Sigmoid colon (tissue), 7 donors: ENCODE data around the gene ANKDD1B. TPM values are rescaled to one million over a fixed set of nuclear protein-coding genes. Genes with fewer than 3 reads are reported as not detected.

ENCODE experiments used
- DNase-seq: peaks from one replicate; pipeline ENCODE4 v3.0.0-alpha.2; 2019
- H3K27ac ChIP-seq, 4 donors: fragments of 200-600 bp; sonication (generic); one replicate each; pipeline ENCODE4 v1.5.1; 2016 to 2019; ENCODE audit warnings: mild to moderate bottlenecking in 1 of 4
- H3K27me3 ChIP-seq, 3 donors: fragments of 200-600 bp; sonication (generic); one replicate each; pipeline ENCODE4 v1.5.1; 2019; ENCODE audit warnings: mild to moderate bottlenecking in 1 of 3
- H3K36me3 ChIP-seq, 4 donors: fragments of 200-600 bp; sonication (generic); one replicate each; pipeline ENCODE4 v1.5.1; 2016 to 2019
- H3K4me1 ChIP-seq, 4 donors: fragments of 200-600 bp; sonication (generic); one replicate each; pipeline ENCODE4 v1.5.1; 2017 to 2019
- H3K4me3 ChIP-seq, 4 donors: fragments of 200-600 bp; sonication (generic); one replicate each; pipeline ENCODE4 v1.5.1; 2017 to 2019; ENCODE audit warnings: mild to moderate bottlenecking in 2 of 4, moderate library complexity in 1 of 4
- H3K9me3 ChIP-seq, 4 donors: fragments of 200-600 bp in 3 of 4; sonication (generic) in 3 of 4; one replicate each; pipeline versions ENCODE4 v1.5.1 to v1.6.1; 2013 to 2019
- EP300 ChIP-seq, 4 donors: sonication (generic); formaldehyde crosslinking; IDR thresholded peaks; one replicate each; pipeline ENCODE4 v1.6.1; 2017; ENCODE audit warnings: antibody characterized with exemption in 4 of 4
- POLR2A ChIP-seq, 2 donors: fragments of 450-650 bp; IDR thresholded peaks; one replicate each; pipeline ENCODE4 v1.6.1; 2016; ENCODE audit warnings: antibody characterized with exemption in 2 of 2, mild to moderate bottlenecking in 2 of 2, moderate library complexity in 2 of 2
- POLR2AphosphoS5 ChIP-seq, 4 donors: sonication (generic); formaldehyde crosslinking; IDR thresholded peaks; one replicate each; pipeline ENCODE4 v1.6.1; 2017; ENCODE audit warnings: antibody characterized with exemption in 4 of 4
- WGBS, 2 donors: extraction: QIAGEN DNeasy Blood & Tissue Kit; methylation state at CpG; one replicate each; pipeline ENCODE4 v1.1.7; 2013; 5-methylcytosine and 5-hydroxymethylcytosine counted together
- intact Hi-C: fragments of 100-400 bp; cut with DNase I; formaldehyde crosslinking; loops from one replicate; pipeline ENCODE4 v1.15.1; 2023
- polyA plus RNA-seq, 3 donors: library from polyadenylated mRNA; stranded (reverse); fragments of 200-250 nt; gene quantifications; one replicate each; pipeline ENCODE4 v1.2.3, GENCODE V29; 2013
- total RNA-seq, 4 donors: library from RNA; depleted of rRNA; stranded (reverse); fragments of >200 nt; gene quantifications; one replicate each; pipeline ENCODE4 v1.1.0, GENCODE V29; 2016
- TF ChIP-seq, protein P1 (sequence below), 4 experiments: fragments of 450-650 bp in 3 of 4; fragments of 200-600 bp in 1 of 4; IDR thresholded peaks; one replicate each; pipeline ENCODE4 v1.5.1; 2016 to 2019; ENCODE audit warnings: antibody characterized with exemption in 4 of 4, mild to moderate bottlenecking in 3 of 4, moderate library complexity in 2 of 4
- donor health status: healthy with polysubstance abuse.
- donor health status: Bipolar disorder and iron deficiency.
- donor health status: healthy.

Gene ANKDD1B
- total and polyA plus RNA-seq, 7 donors, result 0.36 to 3.0 (median 1.8) TPM; not detected in 2

GRCh38 chr5:75659791-75660450 is 48.7 kb downstream of the ANKDD1B start:
- TF ChIP-seq, protein P1, sequence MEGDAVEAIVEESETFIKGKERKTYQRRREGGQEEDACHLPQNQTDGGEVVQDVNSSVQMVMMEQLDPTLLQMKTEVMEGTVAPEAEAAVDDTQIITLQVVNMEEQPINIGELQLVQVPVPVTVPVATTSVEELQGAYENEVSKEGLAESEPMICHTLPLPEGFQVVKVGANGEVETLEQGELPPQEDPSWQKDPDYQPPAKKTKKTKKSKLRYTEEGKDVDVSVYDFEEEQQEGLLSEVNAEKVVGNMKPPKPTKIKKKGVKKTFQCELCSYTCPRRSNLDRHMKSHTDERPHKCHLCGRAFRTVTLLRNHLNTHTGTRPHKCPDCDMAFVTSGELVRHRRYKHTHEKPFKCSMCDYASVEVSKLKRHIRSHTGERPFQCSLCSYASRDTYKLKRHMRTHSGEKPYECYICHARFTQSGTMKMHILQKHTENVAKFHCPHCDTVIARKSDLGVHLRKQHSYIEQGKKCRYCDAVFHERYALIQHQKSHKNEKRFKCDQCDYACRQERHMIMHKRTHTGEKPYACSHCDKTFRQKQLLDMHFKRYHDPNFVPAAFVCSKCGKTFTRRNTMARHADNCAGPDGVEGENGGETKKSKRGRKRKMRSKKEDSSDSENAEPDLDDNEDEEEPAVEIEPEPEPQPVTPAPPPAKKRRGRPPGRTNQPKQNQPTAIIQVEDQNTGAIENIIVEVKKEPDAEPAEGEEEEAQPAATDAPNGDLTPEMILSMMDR (IDR thresholded peaks at IDR 0.05), result no peak
- no peak for TF ChIP-seq EP300 (IDR thresholded peaks at IDR 0.05)
- no peak for TF ChIP-seq POLR2AphosphoS5 (IDR thresholded peaks at IDR 0.05)
- no peak for TF ChIP-seq POLR2A (IDR thresholded peaks at IDR 0.05)
- 91 to 92% methylated on average over 3 of the region's 3 CpGs for WGBS, 2 donors
- intact Hi-C loops, result loop anchor here (5.0 kb wide), 1 partner anchor 48 kb away; the partner anchor contains the start of gene ANKDD1B
- Histone ChIP-seq H3K9me3 (no peaks in the 10 kb centered on the region), H3K36me3 (no peaks in the 10 kb centered on the region), H3K4me1 (peaks cover 0 to 9% (median 2%) of the 10 kb centered on the region in 4 donors), H3K27me3 (no peaks in the 10 kb centered on the region), H3K4me3 (no peak overlapping the region), H3K27ac (no peak overlapping the region)
- no peak for DNase-seq

- intact Hi-C loops, result no loop called here
- TF ChIP-seq POLR2AphosphoS5 (IDR thresholded peaks at IDR 0.05) (no peak), POLR2A (IDR thresholded peaks at IDR 0.05) (no peak), EP300 (IDR thresholded peaks at IDR 0.05) (no peak)
- TF ChIP-seq, protein P1 (IDR thresholded peaks at IDR 0.05), result no peak
- Histone ChIP-seq H3K36me3 (no peaks in the 10 kb centered on the region), H3K4me1 (peaks cover 0 to 9% (median 2%) of the 10 kb centered on the region in 4 donors), H3K27ac (no peak overlapping the region), H3K4me3 (no peak overlapping the region), H3K9me3 (no peaks in the 10 kb centered on the region), H3K27me3 (no peaks in the 10 kb centered on the region)
- WGBS, 2 donors, result 86 to 89% methylated on average over 16 of the region's 16 CpGs
- DNase-seq, result no peak
These were observed 49.6 kb downstream of the ANKDD1B start for GRCh38 chr5:75660678-75661465.

- Histone ChIP-seq H3K4me3 (no peak overlapping the region), H3K27ac (no peak overlapping the region), H3K4me1 (peaks cover 0 to under 1% (median 0%) of the 10 kb centered on the region in 4 donors), H3K9me3 (no peaks in the 10 kb centered on the region), H3K36me3 (no peaks in the 10 kb centered on the region), H3K27me3 (no peaks in the 10 kb centered on the region)
- no peak for DNase-seq
- intact Hi-C loops, result no loop called here
- no peak for TF ChIP-seq POLR2A (IDR thresholded peaks at IDR 0.05)
- TF ChIP-seq, protein P1 (IDR thresholded peaks at IDR 0.05), result no peak
- TF ChIP-seq POLR2AphosphoS5 (IDR thresholded peaks at IDR 0.05), result no peak
- no peak for TF ChIP-seq EP300 (IDR thresholded peaks at IDR 0.05)
- WGBS, 2 donors, result 92 to 93% methylated on average over 2 of the region's 2 CpGs
These were observed 50.8 kb downstream of the ANKDD1B start for GRCh38 chr5:75662061-75662460.

- no peak for DNase-seq
- WGBS, 2 donors, result 86 to 87% methylated on average over 12 of the region's 12 CpGs
- intact Hi-C loops, result no loop called here
- Histone ChIP-seq H3K27me3 (no peaks in the 10 kb centered on the region), H3K4me3 (no peak overlapping the region), H3K9me3 (no peaks in the 10 kb centered on the region), H3K27ac (no peak overlapping the region), H3K36me3 (no peaks in the 10 kb centered on the region), H3K4me1 (peaks cover 0 to 6% (median 0%) of the 10 kb centered on the region in 4 donors)
- TF ChIP-seq, protein P1 (IDR thresholded peaks at IDR 0.05), result no peak
- TF ChIP-seq EP300 (IDR thresholded peaks at IDR 0.05) (no peak), POLR2AphosphoS5 (IDR thresholded peaks at IDR 0.05) (no peak)
These were observed 52.5 kb downstream of the ANKDD1B start for GRCh38 chr5:75663579-75664284.
